GM21367 (cell line): ENCODE data around the gene GOLGA6L10.
"Not testable (repeated sequence)": the region's sequence is repeated elsewhere in the genome, so short reads cannot be mapped to it uniquely, and the experiment has no call there.

Source experiments
- ATAC-seq: cut with Tn5 transposase; IDR thresholded peaks from one replicate; pipeline ENCODE4 v1.9.1; 2021; ENCODE audit not compliant: unreplicated experiment

The GOLGA6L10 gene

GRCh38 chr15:82344421-82344820, 4.9 kb downstream of the GOLGA6L10 start:
- not testable (repeated sequence) for ATAC-seq

DNA sequence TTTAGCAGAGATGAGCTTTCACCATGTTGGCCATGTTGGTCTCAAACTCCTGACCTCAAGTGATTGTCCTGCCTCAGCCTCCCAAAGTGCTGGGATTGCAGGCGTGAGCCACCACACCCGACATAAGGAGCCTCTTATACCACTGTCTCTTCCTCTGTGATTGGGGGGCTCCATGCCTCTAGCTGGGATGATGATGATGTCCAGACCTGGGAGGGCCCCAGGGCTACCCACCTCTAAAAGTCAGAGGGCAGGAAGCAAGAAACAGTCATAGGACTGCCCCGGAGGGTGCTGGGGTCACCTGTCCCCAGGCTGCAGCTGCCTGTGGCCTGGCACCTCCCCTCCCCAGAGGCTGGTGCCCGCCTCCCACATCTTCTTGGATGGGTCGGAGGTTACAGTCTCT, 5.4 kb downstream of the GOLGA6L10 start:
- not testable (repeated sequence) for ATAC-seq

DNA sequence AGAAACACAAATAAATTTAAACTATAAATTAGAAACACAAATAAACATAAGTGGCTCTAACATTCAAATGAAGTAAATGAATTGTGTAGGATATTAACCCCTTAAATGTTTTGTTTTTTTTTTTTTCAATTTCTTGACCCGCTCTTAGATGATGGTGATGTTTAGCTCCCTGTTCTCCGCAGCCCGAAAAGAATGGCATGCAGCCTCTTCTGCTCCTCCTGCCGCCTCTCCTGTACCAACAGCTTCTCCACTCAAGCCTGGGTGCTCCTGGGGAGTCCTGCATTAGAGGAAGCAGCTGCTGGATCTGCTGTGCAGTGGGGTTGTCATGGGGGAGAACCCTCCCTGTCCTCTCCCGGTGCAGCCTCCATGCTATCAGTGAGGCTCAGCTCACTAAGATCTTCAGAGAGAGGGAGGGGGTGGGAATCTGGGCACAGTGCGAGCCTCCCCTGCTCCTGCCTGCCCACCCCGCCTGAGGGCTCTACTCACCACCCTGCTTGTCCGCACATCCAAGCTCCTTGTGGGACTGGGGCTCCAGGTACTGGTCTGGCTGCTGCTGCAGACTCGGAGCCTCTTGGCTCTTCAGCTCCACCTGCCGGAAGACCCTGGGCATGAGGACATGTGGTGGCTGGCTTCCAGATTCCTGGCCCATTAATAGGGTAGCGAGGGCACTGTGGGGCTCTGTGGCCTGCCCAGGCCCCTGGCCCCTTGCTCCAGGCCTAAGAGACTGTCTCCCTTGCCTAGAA, 6.5 kb downstream of the GOLGA6L10 start:
- not testable (repeated sequence) for ATAC-seq

- ATAC-seq, result not testable (repeated sequence)
These were observed 10.7 kb downstream of the GOLGA6L10 start for GRCh38 chr15:82338573-82338972.

- ATAC-seq, result not testable (repeated sequence)
These were observed 11.2 kb downstream of the GOLGA6L10 start for GRCh38 chr15:82338053-82338452.

DNA sequence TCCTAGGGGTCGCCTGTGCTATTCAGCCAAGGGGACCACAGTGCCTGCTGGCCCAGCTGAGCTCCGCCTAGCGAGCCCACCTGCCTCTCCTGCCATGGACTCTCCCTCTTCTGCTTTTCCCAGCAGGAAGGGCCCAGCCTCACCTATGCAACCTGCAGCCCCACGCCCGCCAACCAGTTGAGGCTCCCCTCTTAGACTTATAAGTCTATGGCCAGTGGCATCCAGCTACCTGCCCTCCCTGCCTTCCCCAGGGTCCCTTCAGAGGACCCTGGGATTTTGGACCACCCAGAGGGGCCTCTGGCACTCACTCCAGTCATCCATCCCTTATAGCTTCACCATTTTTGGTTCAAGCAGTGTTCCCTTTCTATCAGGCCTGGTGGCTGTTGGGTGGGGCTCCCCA, 12.2 kb downstream of the GOLGA6L10 start:
- ATAC-seq, result not testable (repeated sequence)

- not testable (repeated sequence) for ATAC-seq
These were observed 13.1 kb downstream of the GOLGA6L10 start for GRCh38 chr15:82336180-82336647.

DNA sequence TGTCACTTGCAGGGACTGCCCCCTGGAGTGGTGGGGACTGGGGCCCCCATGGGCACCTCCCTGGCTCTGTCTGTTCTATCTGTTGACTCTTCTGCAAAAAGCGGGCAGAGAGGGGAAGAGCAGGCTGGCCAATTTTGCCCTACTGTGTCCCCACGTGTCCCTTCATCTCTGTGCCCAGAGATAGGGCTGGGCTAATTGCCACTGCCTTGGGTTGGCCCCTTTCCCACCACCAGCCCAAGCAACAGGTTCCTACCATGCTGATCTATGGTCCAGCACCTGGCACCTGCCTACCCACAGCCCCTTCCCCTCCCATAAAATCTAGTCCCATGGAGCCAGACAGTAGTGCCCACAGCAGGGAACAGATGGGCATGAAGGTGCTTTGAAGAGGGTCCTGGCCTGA, 14.3 kb downstream of the GOLGA6L10 start:
- ATAC-seq, result not testable (repeated sequence)

DNA sequence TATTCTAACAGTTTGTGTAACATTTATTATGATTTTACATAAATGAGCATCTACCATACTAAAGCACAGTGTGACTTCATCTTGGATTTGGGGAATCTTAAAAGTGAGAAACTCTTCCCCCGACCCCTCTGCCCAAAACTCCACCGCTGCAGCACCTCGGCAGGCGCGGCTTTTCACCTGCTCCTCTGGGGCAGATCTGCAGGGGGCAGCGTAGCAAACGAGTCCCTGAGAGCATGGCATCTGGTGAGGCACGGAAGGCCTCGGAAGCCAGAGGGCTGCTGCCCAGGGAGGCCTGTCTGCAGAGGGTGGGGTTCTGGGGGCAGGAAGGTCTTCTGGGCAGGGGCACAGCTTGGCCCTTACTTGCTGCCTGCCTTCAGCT, 14.7 kb downstream of the GOLGA6L10 start:
- ATAC-seq, result not testable (repeated sequence)

GRCh38 chr15:82333603-82334553, 15.4 kb downstream of the GOLGA6L10 start:
- not testable (repeated sequence) for ATAC-seq

GRCh38 chr15:82332711-82333602, 16.3 kb downstream of the GOLGA6L10 start:
- not testable (repeated sequence) for ATAC-seq

DNA sequence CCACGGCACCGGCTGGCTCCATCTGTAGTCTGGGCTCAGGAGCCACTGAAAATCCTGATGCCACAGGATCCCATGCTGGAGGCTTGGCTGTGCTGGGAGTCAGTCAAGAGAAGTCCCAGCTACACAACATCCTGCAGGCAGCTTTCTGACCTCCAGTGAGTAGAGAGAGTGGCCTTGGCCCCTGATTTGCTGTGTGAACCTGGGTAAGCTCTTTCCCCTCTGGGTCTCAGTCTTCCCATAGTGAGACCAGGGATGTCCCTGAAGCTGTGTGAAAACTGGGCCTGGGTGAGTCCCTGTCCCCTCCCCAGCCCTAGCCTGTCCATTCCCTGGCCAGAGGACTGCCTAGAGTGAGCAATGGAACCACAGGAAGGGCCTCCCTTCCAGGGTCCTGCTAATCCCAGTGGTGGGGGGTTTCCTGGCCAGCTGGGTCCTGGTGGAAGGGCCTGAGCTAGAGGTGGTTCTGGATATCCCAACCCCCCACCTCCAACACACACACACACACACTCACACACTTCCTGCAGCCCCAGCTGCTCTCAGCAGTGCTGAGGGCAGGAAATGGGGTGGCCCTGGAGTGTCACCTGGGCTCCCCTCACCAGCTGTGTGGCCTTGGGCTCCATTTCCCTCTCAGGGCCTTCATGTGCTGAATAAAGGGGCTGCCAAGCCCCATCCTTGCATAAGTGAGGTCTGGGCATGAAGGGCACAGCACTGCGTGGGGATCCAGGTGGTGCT, 17.5 kb downstream of the GOLGA6L10 start:
- ATAC-seq, result not testable (repeated sequence)

DNA sequence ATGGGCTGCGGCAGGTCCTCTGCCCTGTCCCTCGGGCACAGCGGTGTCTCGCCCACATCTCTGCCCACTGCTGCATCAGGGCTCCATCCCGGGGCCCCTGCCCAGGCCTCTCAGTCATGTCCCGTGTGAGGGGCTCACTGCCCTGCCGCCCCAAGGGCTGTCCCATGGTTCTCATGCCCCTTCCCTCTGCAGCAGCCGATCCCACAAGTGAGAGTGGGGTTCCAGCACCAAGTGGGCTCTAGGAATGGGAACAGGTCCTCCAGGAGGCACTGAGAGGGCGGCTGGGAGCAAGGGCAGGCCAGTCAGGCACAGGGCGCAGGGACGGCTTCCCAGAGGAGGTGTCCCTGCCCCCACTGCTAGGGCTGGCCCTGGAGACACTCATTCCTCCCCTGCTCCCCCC, 18.4 kb downstream of the GOLGA6L10 start:
- not testable (repeated sequence) for ATAC-seq

GRCh38 chr15:82329039-82329438, 20.2 kb downstream of the GOLGA6L10 start:
- ATAC-seq, result not testable (repeated sequence)

DNA sequence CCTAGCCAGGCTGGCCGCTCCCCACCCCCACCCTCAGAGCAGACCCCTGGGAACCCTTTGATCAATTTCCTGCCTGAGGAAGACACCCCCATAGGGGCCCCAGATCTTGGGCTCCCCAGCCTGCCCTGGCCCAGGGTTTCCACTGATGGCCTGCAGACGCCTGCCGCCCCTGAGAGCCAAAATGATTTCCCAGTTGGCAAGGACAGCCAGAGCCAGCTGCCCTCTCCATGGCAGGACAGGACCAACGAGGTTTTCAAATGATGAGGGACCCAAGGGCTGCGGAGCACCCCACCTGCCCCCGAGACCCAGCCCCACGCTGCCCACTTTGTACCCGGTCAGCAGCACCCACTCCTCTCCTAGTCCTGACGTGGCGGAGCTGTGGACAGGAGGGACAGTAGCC, 21.9 kb downstream of the GOLGA6L10 start:
- not testable (repeated sequence) for ATAC-seq

GRCh38 chr15:82326896-82327295, 22.4 kb downstream of the GOLGA6L10 start:
- not testable (repeated sequence) for ATAC-seq

GRCh38 chr15:82325646-82326045, 23.6 kb downstream of the GOLGA6L10 start:
- not testable (repeated sequence) for ATAC-seq

DNA sequence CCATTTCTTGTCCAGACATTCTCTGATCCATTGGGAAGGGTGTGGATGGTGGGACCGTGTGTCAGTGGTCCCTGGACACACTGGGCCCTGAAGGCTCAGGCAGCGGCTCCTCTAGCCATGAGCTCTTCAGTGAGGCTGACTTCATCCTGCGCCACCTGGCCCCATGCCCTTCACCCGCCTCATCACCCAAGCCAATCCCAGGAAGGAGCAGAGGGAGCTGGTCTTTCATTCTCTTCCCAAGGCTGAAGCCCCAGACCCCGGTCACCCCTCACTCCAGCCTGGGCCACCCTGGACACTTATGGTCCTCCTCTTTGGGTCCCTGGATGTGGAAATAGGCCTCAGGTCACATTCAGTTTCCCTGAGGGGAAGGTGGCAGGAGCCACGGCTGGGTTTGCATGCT, 24.4 kb downstream of the GOLGA6L10 start:
- not testable (repeated sequence) for ATAC-seq

- ATAC-seq, result not testable (repeated sequence)
These were observed 26.8 kb downstream of the GOLGA6L10 start for GRCh38 chr15:82322488-82322887.

DNA sequence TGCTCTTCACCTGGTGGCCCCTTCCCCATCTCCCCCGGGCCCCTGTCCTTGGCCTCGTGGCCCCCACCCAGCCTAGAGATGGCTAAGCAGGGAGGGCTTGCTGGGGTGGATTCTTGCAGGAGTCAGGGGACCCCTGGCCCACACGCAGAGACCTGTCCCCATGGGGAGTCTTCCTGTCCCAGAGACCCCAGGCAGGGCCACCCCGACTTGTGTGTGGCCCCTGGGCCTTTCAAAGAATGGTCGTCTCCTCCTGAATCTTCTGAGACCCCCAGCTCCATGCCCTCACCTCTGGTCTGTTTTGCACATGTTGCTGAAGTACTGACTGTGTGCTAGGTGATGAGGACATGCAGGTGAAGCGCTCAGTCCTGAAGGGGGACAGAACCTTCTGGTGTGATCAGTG, 28.4 kb downstream of the GOLGA6L10 start:
- ATAC-seq, result not testable (repeated sequence)
